Activated CD4-positive, alpha-beta T cell treated with anti-CD3 and anti-CD28 coated beads, Interleukin-2, amount 10 ng/mL, durations not matched to agents 24 days and 14 days (primary cell): ENCODE results near the gene ABI3BP. TPM values are rescaled to one million over a fixed set of nuclear protein-coding genes. Genes with fewer than 3 reads are reported as not detected.

Experiments
- DNase-seq: peaks from one replicate; pipeline ENCODE4 v3.0.0; 2022
- H3K27ac Mint-ChIP-seq: one replicate; pipeline ENCODE4 v1.8.0; 2022; ENCODE audit warnings: mild to moderate bottlenecking, mixed read lengths
- H3K27me3 Mint-ChIP-seq: one replicate; pipeline ENCODE4 v1.8.0; 2022; ENCODE audit warnings: mixed read lengths
- H3K36me3 Mint-ChIP-seq: one replicate; pipeline ENCODE4 v1.8.0; 2022; ENCODE audit warnings: low read depth, mild to moderate bottlenecking, mixed read lengths
- H3K4me1 Mint-ChIP-seq: one replicate; pipeline ENCODE4 v1.8.0; 2021; ENCODE audit warnings: mixed read lengths
- H3K4me3 Mint-ChIP-seq: one replicate; pipeline ENCODE4 v1.8.0; 2022; ENCODE audit warnings: mild to moderate bottlenecking, moderate library complexity, mixed read lengths
- H3K9me3 Mint-ChIP-seq: one replicate; pipeline ENCODE4 v1.8.0; 2021; ENCODE audit warnings: mixed read lengths
- intact Hi-C: fragments of 100-400 bp; cut with micrococcal nuclease; formaldehyde crosslinking; loops from one replicate; pipeline ENCODE4 v1.15.1; 2023
- total RNA-seq: library from RNA; stranded (reverse); gene quantifications from 2 replicates; pipeline ENCODE4 v1.2.3, GENCODE V29; 2022

Gene ABI3BP
- total RNA-seq, 1 donor from 2014 or later: not detected

DNA sequence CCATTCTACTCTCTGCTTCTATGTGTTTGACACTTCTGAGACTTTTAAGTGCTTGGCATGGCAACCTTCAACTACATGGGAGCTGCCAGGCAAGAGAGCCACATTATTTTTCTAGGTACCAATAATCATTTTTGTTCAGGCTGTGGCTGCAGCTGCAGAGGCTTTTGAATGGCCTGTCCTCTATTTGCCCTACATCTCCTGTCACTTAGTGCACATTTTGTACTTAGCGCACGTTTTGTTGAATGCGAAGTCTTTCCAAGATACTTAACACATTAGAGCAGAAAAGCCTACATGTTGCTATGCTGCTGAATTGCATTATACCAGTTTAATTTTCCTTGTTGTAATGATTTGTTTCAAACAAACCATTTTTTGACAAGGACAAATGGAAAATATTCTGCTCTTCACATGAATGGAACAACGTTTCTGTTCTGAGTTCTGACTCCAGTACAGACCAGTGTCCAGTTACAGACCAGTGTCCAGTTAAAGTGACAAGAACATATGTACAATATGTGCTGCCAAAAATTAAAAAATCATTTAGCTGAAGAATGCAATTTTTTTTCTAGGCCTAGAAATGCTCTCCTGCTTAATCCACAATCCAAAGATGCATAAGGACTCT, 113.9 kb downstream of the ABI3BP start:
- no peaks in the 10 kb centered on the region for H3K4me1 Mint-ChIP-seq
- no peak overlapping the region for H3K4me3 Mint-ChIP-seq
- H3K9me3 Mint-ChIP-seq: no peaks in the 10 kb centered on the region
- DNase-seq: no peak
- H3K27me3 Mint-ChIP-seq: peaks cover 7% of the 10 kb centered on the region
- intact Hi-C loops: no loop called here
- H3K36me3 Mint-ChIP-seq: no peaks in the 10 kb centered on the region
- no peak overlapping the region for H3K27ac Mint-ChIP-seq

DNA sequence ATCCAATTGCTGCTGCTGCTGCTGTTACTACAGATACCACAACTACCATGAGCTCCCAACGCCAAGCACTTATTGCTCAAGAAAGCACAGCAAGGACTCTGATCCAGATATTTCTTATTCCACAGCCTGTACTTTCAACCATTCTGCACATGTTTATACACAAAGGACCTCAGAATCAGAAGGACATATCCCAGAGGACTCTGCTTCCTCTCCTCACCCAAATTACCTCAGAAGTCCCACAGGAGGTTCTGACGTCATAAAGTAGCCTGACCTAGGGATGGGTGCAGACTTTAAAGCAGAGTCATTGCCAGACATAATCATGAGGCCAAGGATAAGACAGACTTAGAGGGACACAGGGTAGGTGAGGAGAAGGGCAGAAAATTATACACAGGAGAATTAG, 115.9 kb downstream of the ABI3BP start:
- no peaks in the 10 kb centered on the region for H3K4me1 Mint-ChIP-seq
- H3K9me3 Mint-ChIP-seq: no peaks in the 10 kb centered on the region
- no peaks in the 10 kb centered on the region for H3K36me3 Mint-ChIP-seq
- intact Hi-C loops: no loop called here
- DNase-seq: no peak
- H3K27me3 Mint-ChIP-seq: peaks cover 7% of the 10 kb centered on the region
- H3K27ac Mint-ChIP-seq: no peak overlapping the region
- H3K4me3 Mint-ChIP-seq: no peak overlapping the region

DNA sequence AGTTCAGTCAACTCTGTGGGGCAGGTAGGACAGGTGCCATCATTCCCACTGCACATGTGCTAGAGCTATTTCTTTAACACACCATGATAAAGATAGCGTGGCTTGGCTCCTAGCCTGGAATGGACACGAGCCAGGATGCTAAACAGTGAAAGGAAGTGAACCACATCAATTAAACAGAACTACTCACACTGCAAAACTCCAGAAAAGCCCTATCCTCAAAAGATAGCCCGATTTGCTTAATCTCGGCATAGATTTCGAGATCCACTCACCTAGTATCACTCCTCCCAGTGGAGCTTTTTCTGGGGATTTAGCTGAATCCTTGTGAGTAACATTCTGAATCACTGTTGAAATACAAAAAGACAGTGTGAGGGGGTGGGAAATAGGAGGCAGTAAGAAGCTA, 118.0 kb downstream of the ABI3BP start:
- intact Hi-C loops: no loop called here
- peaks cover 9% of the 10 kb centered on the region for H3K27me3 Mint-ChIP-seq
- no peaks in the 10 kb centered on the region for H3K4me1 Mint-ChIP-seq
- no peaks in the 10 kb centered on the region for H3K9me3 Mint-ChIP-seq
- H3K27ac Mint-ChIP-seq: no peak overlapping the region
- H3K4me3 Mint-ChIP-seq: no peak overlapping the region
- no peak for DNase-seq
- H3K36me3 Mint-ChIP-seq: no peaks in the 10 kb centered on the region

DNA sequence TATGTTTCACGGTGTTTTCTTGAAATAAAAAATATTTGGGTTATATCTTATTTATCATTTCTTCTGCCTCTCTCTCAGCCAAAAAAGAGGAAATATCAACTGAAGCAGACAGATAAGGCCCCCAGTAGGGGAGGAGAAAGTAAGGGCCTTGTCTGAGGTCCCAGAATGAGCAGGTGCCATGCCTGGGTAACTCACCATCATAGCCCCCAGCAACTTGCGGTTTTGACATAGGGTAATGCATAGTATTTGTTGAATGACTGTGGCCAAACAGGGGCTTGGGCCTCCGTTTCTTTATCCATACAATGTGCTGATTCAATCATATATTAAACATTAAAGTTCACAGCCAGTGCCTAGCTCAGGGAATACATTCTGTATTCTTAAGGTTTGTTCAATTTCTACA, 119.6 kb downstream of the ABI3BP start:
- Mint-ChIP-seq H3K27me3 (peaks cover 12% of the 10 kb centered on the region), H3K27ac (no peak overlapping the region), H3K36me3 (no peaks in the 10 kb centered on the region), H3K4me1 (no peaks in the 10 kb centered on the region), H3K9me3 (no peaks in the 10 kb centered on the region), H3K4me3 (no peak overlapping the region)
- no peak for DNase-seq
- intact Hi-C loops: no loop called here

DNA sequence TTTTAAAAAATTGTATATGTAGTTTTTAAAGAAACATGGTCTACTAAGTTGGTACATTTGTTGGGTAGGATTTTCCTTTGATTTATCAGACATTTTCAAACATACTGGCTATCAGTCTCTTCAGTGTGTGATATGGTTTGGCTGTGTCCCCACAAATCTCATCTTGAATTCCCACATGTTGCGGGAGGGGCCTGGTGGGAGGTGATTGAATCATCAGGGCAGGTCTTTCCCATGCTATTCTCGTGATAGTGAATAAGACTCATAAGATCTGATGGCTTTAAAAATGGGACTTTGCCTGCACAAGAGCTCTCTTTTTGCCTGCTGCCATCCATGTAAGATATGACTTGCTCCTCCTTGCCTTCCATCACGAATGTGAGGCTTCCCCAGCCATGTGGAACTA, 121.9 kb downstream of the ABI3BP start:
- no peak overlapping the region for H3K27ac Mint-ChIP-seq
- intact Hi-C loops: no loop called here
- no peaks in the 10 kb centered on the region for H3K9me3 Mint-ChIP-seq
- H3K4me1 Mint-ChIP-seq: no peaks in the 10 kb centered on the region
- H3K36me3 Mint-ChIP-seq: no peaks in the 10 kb centered on the region
- no peak for DNase-seq
- H3K4me3 Mint-ChIP-seq: no peak overlapping the region
- peaks cover 16% of the 10 kb centered on the region for H3K27me3 Mint-ChIP-seq

DNA sequence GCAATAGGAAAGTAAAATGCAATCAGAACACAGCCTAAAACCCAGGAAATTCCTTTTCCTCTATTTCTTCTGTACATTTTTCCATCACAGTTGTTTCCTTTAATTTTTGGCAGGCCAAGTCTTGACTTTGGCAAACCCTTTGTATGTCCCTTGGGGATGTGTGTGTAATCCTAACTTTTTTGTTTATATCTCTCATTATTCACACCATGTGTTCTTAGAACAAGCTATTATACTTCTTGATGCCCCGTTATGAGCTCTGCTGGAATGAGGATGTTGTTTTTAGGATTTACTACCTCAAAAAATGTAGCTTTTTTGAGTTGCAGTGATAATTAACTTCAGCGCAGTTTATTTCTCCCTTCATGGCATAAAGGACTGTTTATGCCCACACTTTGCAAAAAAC, 123.4 kb downstream of the ABI3BP start:
- Mint-ChIP-seq H3K36me3 (no peaks in the 10 kb centered on the region), H3K4me3 (no peak overlapping the region), H3K27ac (no peak overlapping the region), H3K27me3 (peaks cover 21% of the 10 kb centered on the region), H3K9me3 (no peaks in the 10 kb centered on the region), H3K4me1 (no peaks in the 10 kb centered on the region)
- no peak for DNase-seq
- intact Hi-C loops: no loop called here

DNA sequence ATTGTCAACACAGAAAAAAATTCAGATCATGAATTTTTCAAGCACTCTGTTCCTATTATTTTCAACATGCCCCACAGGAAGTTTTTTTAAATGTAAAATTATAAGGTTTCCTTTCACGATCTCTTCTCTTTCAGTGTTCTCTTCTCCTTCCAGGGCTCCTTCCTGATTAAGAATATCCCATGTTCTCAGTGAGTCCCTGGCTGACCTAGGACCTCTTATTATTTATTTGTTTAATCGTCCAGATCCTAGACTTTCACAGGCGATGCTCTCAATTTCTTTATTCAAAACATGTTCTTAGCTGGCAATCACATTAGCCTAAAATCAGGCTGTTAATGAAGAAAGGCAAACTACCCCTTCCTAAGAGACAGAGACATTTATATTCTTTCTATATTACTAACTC, 124.3 kb downstream of the ABI3BP start:
- H3K27ac Mint-ChIP-seq: no peak overlapping the region
- peaks cover 21% of the 10 kb centered on the region for H3K27me3 Mint-ChIP-seq
- H3K36me3 Mint-ChIP-seq: no peaks in the 10 kb centered on the region
- H3K9me3 Mint-ChIP-seq: no peaks in the 10 kb centered on the region
- intact Hi-C loops: no loop called here
- no peak overlapping the region for H3K4me3 Mint-ChIP-seq
- no peaks in the 10 kb centered on the region for H3K4me1 Mint-ChIP-seq
- DNase-seq: no peak

DNA sequence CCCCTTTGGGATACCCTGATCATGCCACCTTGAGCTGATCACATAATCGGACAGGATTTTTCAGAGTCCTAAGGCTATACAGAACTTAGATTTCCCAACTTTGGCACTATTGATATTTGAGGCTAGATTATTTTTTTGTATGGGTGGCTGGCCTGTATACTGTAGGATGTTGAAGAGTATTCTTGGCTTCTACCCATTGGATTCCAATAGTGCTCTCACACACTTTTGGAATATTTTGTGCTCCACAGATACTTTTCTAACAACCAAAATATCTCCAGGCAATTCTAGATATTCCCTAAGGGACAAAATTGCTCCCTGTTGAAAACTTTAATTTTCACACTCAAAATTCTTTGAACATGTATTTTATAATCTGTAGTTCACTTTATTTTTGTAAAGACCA, 125.1 kb downstream of the ABI3BP start:
- H3K36me3 Mint-ChIP-seq: no peaks in the 10 kb centered on the region
- no peaks in the 10 kb centered on the region for H3K9me3 Mint-ChIP-seq
- no peak overlapping the region for H3K27ac Mint-ChIP-seq
- no peak overlapping the region for H3K4me3 Mint-ChIP-seq
- H3K27me3 Mint-ChIP-seq: peaks cover 20% of the 10 kb centered on the region
- intact Hi-C loops: no loop called here
- no peak for DNase-seq
- H3K4me1 Mint-ChIP-seq: no peaks in the 10 kb centered on the region

DNA sequence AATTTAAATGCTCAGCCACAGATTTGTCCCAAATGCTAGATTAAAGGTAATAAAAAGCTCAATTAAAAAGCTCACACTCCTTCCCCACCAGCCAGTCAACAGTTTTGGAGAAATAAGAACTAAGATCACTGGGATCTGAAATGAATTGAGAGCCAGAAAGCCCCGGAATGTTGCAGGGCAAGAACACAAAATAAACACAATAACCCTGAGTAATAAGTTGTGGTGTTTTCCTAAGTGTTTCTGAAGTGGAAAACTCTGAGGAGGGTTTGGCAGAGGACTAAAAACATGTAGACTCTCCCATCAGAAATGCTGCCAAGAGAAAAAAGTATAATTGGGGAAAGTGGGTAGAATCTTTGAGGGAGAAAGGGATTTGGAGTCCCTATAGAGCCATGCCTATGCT, 127.8 kb downstream of the ABI3BP start:
- H3K4me3 Mint-ChIP-seq: no peak overlapping the region
- DNase-seq: no peak
- intact Hi-C loops: no loop called here
- no peaks in the 10 kb centered on the region for H3K4me1 Mint-ChIP-seq
- H3K27ac Mint-ChIP-seq: no peak overlapping the region
- peaks cover 15% of the 10 kb centered on the region for H3K27me3 Mint-ChIP-seq
- H3K9me3 Mint-ChIP-seq: no peaks in the 10 kb centered on the region
- H3K36me3 Mint-ChIP-seq: no peaks in the 10 kb centered on the region

DNA sequence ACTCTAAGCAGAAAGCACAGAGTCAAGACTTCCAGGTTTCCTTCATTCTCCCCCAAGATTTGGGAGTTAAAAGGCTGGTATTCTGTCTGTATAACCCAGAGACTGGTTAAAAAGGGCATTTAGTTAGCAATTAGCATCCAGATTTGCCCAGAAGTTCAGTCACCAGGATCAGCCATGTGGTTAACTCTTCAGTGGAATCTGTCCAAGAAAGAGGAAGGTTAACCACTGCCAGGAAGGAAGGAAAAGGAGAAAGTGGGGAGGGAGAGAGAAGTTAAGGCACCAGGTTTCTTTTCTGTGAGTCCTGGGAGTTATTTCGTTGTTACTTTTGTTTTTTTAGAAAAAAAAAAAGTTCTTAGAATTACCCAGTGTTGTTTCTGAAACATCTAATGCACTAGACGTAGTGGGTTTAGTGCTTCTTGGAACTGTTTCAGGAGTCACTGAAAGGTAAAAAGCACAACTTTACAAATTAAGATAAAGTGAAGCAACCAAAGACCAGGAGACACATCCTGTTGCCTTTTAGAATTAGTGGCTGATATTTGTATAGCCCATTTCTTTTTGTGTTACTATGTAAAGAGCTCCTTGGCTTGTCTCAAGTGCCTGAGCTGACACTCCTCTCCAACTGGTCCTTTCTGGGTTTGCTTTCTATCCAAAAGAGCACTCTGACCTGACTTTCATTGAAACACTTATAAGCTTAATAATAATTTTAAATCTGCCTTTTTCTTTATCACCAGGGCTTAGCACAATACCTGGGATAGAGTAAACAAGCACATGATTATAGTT, 128.6 kb downstream of the ABI3BP start:
- Mint-ChIP-seq H3K4me1 (no peaks in the 10 kb centered on the region), H3K27ac (no peak overlapping the region), H3K9me3 (no peaks in the 10 kb centered on the region), H3K27me3 (peaks cover 14% of the 10 kb centered on the region), H3K36me3 (no peaks in the 10 kb centered on the region), H3K4me3 (no peak overlapping the region)
- no peak for DNase-seq
- intact Hi-C loops: no loop called here

DNA sequence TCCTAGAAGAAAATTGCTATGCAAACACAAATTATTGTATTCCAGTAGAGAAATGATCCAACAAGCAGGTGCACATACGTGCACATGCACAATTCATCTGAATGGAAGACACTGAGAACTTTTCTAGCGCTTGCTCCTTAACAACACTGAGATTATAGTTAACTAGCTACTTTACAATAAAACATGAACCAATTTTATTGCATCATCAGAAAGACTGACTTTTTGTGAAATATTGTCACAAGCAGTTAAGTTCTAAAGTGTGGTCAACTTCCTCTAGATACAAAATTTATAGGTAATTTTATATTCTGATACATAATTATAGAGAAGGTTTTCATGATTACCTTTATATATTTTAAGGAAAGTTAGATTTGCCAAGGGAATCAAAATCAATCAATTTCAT, 135.4 kb downstream of the ABI3BP start:
- no peak overlapping the region for H3K27ac Mint-ChIP-seq
- intact Hi-C loops: no loop called here
- H3K4me1 Mint-ChIP-seq: no peaks in the 10 kb centered on the region
- H3K27me3 Mint-ChIP-seq: peaks cover 4% of the 10 kb centered on the region
- H3K9me3 Mint-ChIP-seq: no peaks in the 10 kb centered on the region
- no peaks in the 10 kb centered on the region for H3K36me3 Mint-ChIP-seq
- no peak overlapping the region for H3K4me3 Mint-ChIP-seq
- no peak for DNase-seq

DNA sequence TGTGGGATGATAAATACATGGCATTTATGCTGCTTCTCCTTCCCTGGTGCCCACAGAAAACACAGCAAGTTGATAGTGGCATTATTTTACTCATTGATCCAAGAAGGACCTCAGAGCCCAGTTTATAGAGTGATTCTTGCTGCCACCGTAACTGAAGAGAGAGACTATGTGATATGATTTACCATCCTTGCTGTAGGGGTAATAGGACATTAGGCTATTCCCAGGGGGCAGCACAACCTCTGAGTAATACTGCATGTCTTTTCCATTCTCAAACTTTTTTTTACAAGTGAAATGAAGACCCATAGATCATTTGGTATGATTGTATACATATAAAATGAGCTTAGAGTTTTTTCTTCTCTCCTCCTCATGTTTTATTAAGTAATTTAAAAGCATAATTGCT, 136.4 kb downstream of the ABI3BP start:
- no peak overlapping the region for H3K4me3 Mint-ChIP-seq
- H3K27me3 Mint-ChIP-seq: peaks cover 6% of the 10 kb centered on the region
- no peak for DNase-seq
- H3K36me3 Mint-ChIP-seq: no peaks in the 10 kb centered on the region
- no peaks in the 10 kb centered on the region for H3K4me1 Mint-ChIP-seq
- no peak overlapping the region for H3K27ac Mint-ChIP-seq
- H3K9me3 Mint-ChIP-seq: no peaks in the 10 kb centered on the region
- intact Hi-C loops: no loop called here

DNA sequence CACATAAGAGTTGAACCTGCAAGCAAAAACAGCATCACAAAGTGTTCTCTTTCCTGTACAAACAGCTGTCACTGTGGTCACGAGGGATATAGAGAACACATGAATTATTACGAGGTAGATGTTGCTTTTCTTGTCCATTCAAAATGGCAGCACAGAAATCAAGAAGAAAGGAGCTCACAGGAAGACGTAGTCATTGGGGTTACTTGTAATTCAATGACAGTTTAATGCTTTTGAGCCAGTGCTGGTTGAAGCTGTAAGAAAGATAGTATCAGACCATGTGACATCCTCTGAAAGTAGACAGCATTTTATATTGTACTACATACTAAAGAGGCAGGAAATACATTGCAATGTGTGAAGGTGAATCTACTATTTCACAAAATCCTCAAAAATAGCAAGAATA, 140.4 kb downstream of the ABI3BP start:
- H3K4me1 Mint-ChIP-seq: no peaks in the 10 kb centered on the region
- intact Hi-C loops: no loop called here
- H3K9me3 Mint-ChIP-seq: no peaks in the 10 kb centered on the region
- no peak overlapping the region for H3K27ac Mint-ChIP-seq
- H3K27me3 Mint-ChIP-seq: peaks cover 5% of the 10 kb centered on the region
- no peak for DNase-seq
- H3K4me3 Mint-ChIP-seq: no peak overlapping the region
- no peaks in the 10 kb centered on the region for H3K36me3 Mint-ChIP-seq

DNA sequence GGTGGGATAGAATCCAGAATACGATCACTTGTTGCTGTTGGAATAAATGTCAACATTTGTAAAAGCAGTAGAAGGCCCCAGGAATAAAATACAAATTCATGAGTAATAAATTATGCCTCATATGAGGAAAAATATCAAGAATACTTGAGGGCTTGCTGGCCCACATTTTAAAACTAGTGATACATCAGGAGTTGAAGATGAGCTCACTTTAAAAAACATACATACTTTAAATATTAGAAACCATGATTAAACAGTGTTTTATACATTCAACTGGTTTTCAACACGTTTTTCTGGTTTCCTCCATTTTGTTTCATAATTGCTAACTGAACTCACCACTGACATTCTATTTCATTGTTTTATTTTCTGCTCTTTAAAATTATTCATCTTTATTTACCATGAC, 142.5 kb downstream of the ABI3BP start:
- Mint-ChIP-seq H3K27me3 (peaks cover 5% of the 10 kb centered on the region), H3K4me3 (no peak overlapping the region), H3K27ac (no peak overlapping the region), H3K4me1 (no peaks in the 10 kb centered on the region), H3K9me3 (no peaks in the 10 kb centered on the region), H3K36me3 (no peaks in the 10 kb centered on the region)
- intact Hi-C loops: no loop called here
- no peak for DNase-seq

DNA sequence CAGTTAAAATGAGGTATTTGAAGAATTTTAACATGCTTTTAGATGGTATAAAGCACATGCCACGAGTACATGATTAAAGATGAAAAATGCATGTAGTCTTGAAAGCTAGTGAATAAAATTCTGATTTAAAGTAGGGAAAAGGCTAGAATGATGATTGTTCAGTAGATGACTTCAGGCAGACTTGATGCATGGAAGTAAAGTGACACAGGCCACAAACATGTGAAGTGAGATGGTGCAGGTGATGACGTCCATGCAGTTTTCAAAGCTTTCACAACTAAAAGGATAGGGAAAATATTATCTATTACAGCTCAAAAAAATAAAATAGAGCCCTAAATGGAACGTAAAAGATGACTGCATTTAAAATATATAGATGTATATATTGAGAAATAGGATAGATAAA, 143.1 kb downstream of the ABI3BP start:
- no peak for DNase-seq
- H3K9me3 Mint-ChIP-seq: no peaks in the 10 kb centered on the region
- H3K27me3 Mint-ChIP-seq: peaks cover 5% of the 10 kb centered on the region
- intact Hi-C loops: no loop called here
- no peak overlapping the region for H3K27ac Mint-ChIP-seq
- H3K36me3 Mint-ChIP-seq: no peaks in the 10 kb centered on the region
- no peak overlapping the region for H3K4me3 Mint-ChIP-seq
- H3K4me1 Mint-ChIP-seq: no peaks in the 10 kb centered on the region
